Gastrocnemius medialis (tissue), 4 donors: Measurements from ENCODE around the gene CEP290. TPM values are rescaled to one million over a fixed set of nuclear protein-coding genes. Genes with fewer than 3 reads are reported as not detected.

Source experiments
- ATAC-seq, 2 donors: fragments of 150-250 bp; one replicate each; pipeline ENCODE4 v1.9.1; 2016
- DNase-seq, 2 donors: peaks; one replicate each; pipeline ENCODE4 v3.0.0-alpha.2; 2019
- H3K27ac ChIP-seq, 4 donors: fragments of 200-600 bp; sonication (generic); 1 replicate in 1 of 4; 2 replicates in 3 of 4; pipeline ENCODE4 v1.5.1; 2016 to 2018; ENCODE audit warnings: mild to moderate bottlenecking in 2 of 4, moderate library complexity in 1 of 4
- H3K27me3 ChIP-seq, 3 donors: fragments of 200-600 bp; sonication (generic) in 2 of 3; 1 replicate in 1 of 3; 2 replicates in 2 of 3; pipeline versions ENCODE4 v1.5.1 to v1.6.0; 2016 to 2019; ENCODE audit warnings: mild to moderate bottlenecking in 1 of 3, moderate library complexity in 1 of 3
- H3K36me3 ChIP-seq, 2 donors: fragments of 200-600 bp; sonication (generic) in 1 of 2; one replicate each; pipeline ENCODE4 v1.5.1; 2017 to 2018
- H3K4me1 ChIP-seq, 2 donors: fragments of 200-600 bp; sonication (generic) in 1 of 2; one replicate each; pipeline ENCODE4 v1.5.1; 2016 to 2017; ENCODE audit warnings: mild to moderate bottlenecking in 2 of 2
- H3K4me3 ChIP-seq, 4 donors: fragments of 200-600 bp; sonication (generic) in 3 of 4; 1 replicate in 1 of 4; 2 replicates in 3 of 4; pipeline ENCODE4 v1.5.1; 2016 to 2019; ENCODE audit warnings: mild to moderate bottlenecking in 2 of 4
- H3K9me3 ChIP-seq, 3 donors: fragments of 200-600 bp; sonication (generic) in 2 of 3; 1 replicate in 1 of 3; 2 replicates in 2 of 3; pipeline ENCODE4 v1.5.1; 2016 to 2019
- CTCF ChIP-seq, 5 experiments: fragments of 450-650 bp in 3 of 5; fragments of 200-600 bp in 2 of 5; sonication (generic) in 2 of 5; IDR thresholded peaks in 4 of 5; conservative IDR thresholded peaks in 1 of 5; 1 replicate in 4 of 5; 2 replicates in 1 of 5; pipeline ENCODE4 v1.5.1; 2016 to 2019; ENCODE audit warnings: antibody characterized with exemption in 5 of 5, mild to moderate bottlenecking in 3 of 5, moderate library complexity in 3 of 5
- POLR2A ChIP-seq, 2 donors: fragments of 450-650 bp; IDR thresholded peaks; one replicate each; pipeline ENCODE4 v1.6.1; 2017; ENCODE audit warnings: antibody characterized with exemption in 2 of 2, mild to moderate bottlenecking in 2 of 2, moderate library complexity in 2 of 2
- in situ Hi-C, 4 donors: fragments of 200-750 bp; cut with MboI; loops; one replicate each; pipeline versions ENCODE4 v1.15.0 to v1.8.0; 2017; ENCODE audit warnings: low sequenced_read_pairs in 4 of 4
- intact Hi-C: fragments of 100-400 bp; cut with DNase I; formaldehyde crosslinking; loops from one replicate; pipeline ENCODE4 v1.15.1; 2023; ENCODE audit warnings: low total_unique reads
- total RNA-seq, 4 donors: library from RNA; depleted of rRNA; stranded (reverse); fragments of >200 nt; gene quantifications; one replicate each; pipeline versions ENCODE4 v1.1.0 to v1.2.3, GENCODE V29; 2016

CEP290 gene
- total RNA-seq, 4 donors from 2014 or later: 2.5 to 9.4 (median 5.0) TPM

- in situ Hi-C loops: loop anchor here in 1 of 4 donors (25.0 kb wide), 1 partner anchor 837 kb away; no protein-coding TSS in a partner anchor
- intact Hi-C loops: no loop called here
- no peak for TF ChIP-seq CTCF (IDR thresholded peaks at IDR 0.05 in 4 of 5, conservative IDR thresholded peaks at IDR 0.05 in 1 of 5)
- no peak for TF ChIP-seq POLR2A (IDR thresholded peaks at IDR 0.05)
Measured at GRCh38 chr12:88150063-88150462, 8.2 kb upstream of the CEP290 start.

GRCh38 chr12:88145567-88146505, 3.9 kb upstream of the CEP290 start:
- peaks cover 13 to 18% of the 10 kb centered on the region in 2 donors for H3K4me1 ChIP-seq
- H3K4me3 ChIP-seq: no peak overlapping the region
- intact Hi-C loops: loop anchor here (10.0 kb wide), 2 partner anchors 429 to 1559 kb away; partner anchors contain the start of gene ATP2B1
- H3K9me3 ChIP-seq: no peaks in the 10 kb centered on the region
- H3K36me3 ChIP-seq: no peaks in the 10 kb centered on the region
- no peak for TF ChIP-seq POLR2A (IDR thresholded peaks at IDR 0.05)
- TF ChIP-seq CTCF (IDR thresholded peaks at IDR 0.05 in 4 of 5, conservative IDR thresholded peaks at IDR 0.05 in 1 of 5): no peak
- H3K27me3 ChIP-seq: no peaks in the 10 kb centered on the region
- no peak overlapping the region for H3K27ac ChIP-seq
- no peak for DNase-seq
- in situ Hi-C loops: loop anchor here in 2 of 4 donors (25.0 kb wide), 2 partner anchors 841 to 866 kb away; no protein-coding TSS in a partner anchor
- no peak for ATAC-seq

More at GRCh38 chr12:88150063-88150462, 8.2 kb upstream of the CEP290 start:
- DNase-seq (no peak), ATAC-seq (no peak)
- H3K27me3 ChIP-seq: no peaks in the 10 kb centered on the region
- H3K27ac ChIP-seq: no peak overlapping the region
- H3K4me1 ChIP-seq: no peaks in the 10 kb centered on the region
- no peaks in the 10 kb centered on the region for H3K36me3 ChIP-seq
- H3K4me3 ChIP-seq: no peak overlapping the region
- H3K9me3 ChIP-seq: no peaks in the 10 kb centered on the region

- no peak for TF ChIP-seq CTCF (IDR thresholded peaks at IDR 0.05 in 4 of 5, conservative IDR thresholded peaks at IDR 0.05 in 1 of 5)
- no peak for TF ChIP-seq POLR2A (IDR thresholded peaks at IDR 0.05)
- ATAC-seq (no peak), DNase-seq (no peak)
- intact Hi-C loops: loop anchor here (5.0 to 10.0 kb wide), 3 partner anchors 430 to 1560 kb away; partner anchors contain the start of genes ATP2B1 and DUSP6
- Histone ChIP-seq H3K4me3 (no peak overlapping the region), H3K27me3 (no peaks in the 10 kb centered on the region), H3K36me3 (no peaks in the 10 kb centered on the region), H3K4me1 (peaks cover 13 to 18% of the 10 kb centered on the region in 2 donors), H3K27ac (no peak overlapping the region), H3K9me3 (no peaks in the 10 kb centered on the region)
- in situ Hi-C loops: loop anchor here in 2 of 4 donors (25.0 kb wide), 2 partner anchors 842 to 867 kb away; no protein-coding TSS in a partner anchor
Measured at GRCh38 chr12:88144546-88145468, 2.9 kb upstream of the CEP290 start.

- H3K9me3 ChIP-seq: no peaks in the 10 kb centered on the region
- H3K4me1 ChIP-seq: peaks cover 13 to 18% of the 10 kb centered on the region in 2 donors
- H3K4me3 ChIP-seq: no peak overlapping the region
- ATAC-seq (no peak), DNase-seq (no peak)
- no peaks in the 10 kb centered on the region for H3K27me3 ChIP-seq
- H3K27ac ChIP-seq: no peak overlapping the region
- in situ Hi-C loops (loop anchor here in 2 of 4 donors (25.0 kb wide), 2 partner anchors 843 to 868 kb away; no protein-coding TSS in a partner anchor), intact Hi-C loops (loop anchor here (5.0 to 10.0 kb wide), 3 partner anchors 431 to 1561 kb away; partner anchors contain the start of genes ATP2B1 and DUSP6)
- TF ChIP-seq CTCF (IDR thresholded peaks at IDR 0.05 in 4 of 5, conservative IDR thresholded peaks at IDR 0.05 in 1 of 5): no peak
- no peak for TF ChIP-seq POLR2A (IDR thresholded peaks at IDR 0.05)
- no peaks in the 10 kb centered on the region for H3K36me3 ChIP-seq
Measured at GRCh38 chr12:88144037-88144436, 2.1 kb upstream of the CEP290 start.
